ENCODE data around the gene CACNB4. TPM values are rescaled to one million over a fixed set of nuclear protein-coding genes. Genes with fewer than 3 reads are reported as not detected.

Gene CACNB4
- total RNA-seq, 1 experiment from 2014 or later: not detected

GRCh38 chr2:152078023-152078422 is 20.8 kb downstream of the CACNB4 start:
- no peak overlapping the region for H2AFZ ChIP-seq (ENCODE audit: low read length)
- CTCF ChIA-PET: no interaction called here

GRCh38 chr2:152075461-152076050 is 23.3 kb downstream of the CACNB4 start:
- H3K9me2 ChIP-seq (replicated peaks; ENCODE audit: low read length): no peaks in the 10 kb centered on the region
- H3K4me2 ChIP-seq (ENCODE audit: low read length): no peak overlapping the region
- TF ChIP-seq EZH2 (IDR thresholded peaks at IDR 0.05; ENCODE audit: low read length, unreplicated experiment) (no peak), EZH2phosphoT487 (IDR thresholded peaks at IDR 0.05; ENCODE audit: borderline replicate concordance, low read length) (no peak), CTCF (conservative IDR thresholded peaks at IDR 0.05; ENCODE audit: low read depth, low read length) (no peak)
- DNase-seq: no peak
- no peaks in the 10 kb centered on the region for H3K4me1 ChIP-seq (ENCODE audit: insufficient read depth, low read length)
- ATAC-seq: no peak
- H3K9ac ChIP-seq (ENCODE audit: low read length): no peak overlapping the region
- no peak overlapping the region for H3K4me3 ChIP-seq (ENCODE audit: low read length)
- H2AFZ ChIP-seq (ENCODE audit: low read length): no peak overlapping the region
- H3K9me3 ChIP-seq (ENCODE audit: low read length): no peaks in the 10 kb centered on the region
- ChIA-PET POLR2A (ENCODE audit: unreplicated experiment) (no interaction called here), CTCF (no interaction called here)
- H3K79me2 ChIP-seq (ENCODE audit: low read length): no peaks in the 10 kb centered on the region
- no peak overlapping the region for H3K27ac ChIP-seq (ENCODE audit: low read length)
- BruUV-seq (replicated peaks): no TSS peak
- intact Hi-C loops (cut with micrococcal nuclease): no loop called here
- no peaks in the 10 kb centered on the region for H3F3A ChIP-seq (ENCODE audit: low read length, unreplicated experiment)
- no peaks in the 10 kb centered on the region for H4K20me1 ChIP-seq (ENCODE audit: low read length)
- no peaks in the 10 kb centered on the region for H3K36me3 ChIP-seq (ENCODE audit: low read depth, low read length)
- H3K27me3 ChIP-seq (ENCODE audit: low read length): no peaks in the 10 kb centered on the region

More at GRCh38 chr2:152078023-152078422, 20.8 kb downstream of the CACNB4 start:
- no TSS peak for BruUV-seq (replicated peaks)
- POLR2A ChIA-PET (ENCODE audit: unreplicated experiment): no interaction called here
- Histone ChIP-seq H3K36me3 (ENCODE audit: low read depth, low read length) (no peaks in the 10 kb centered on the region), H3K9ac (ENCODE audit: low read length) (no peak overlapping the region), H3K4me1 (ENCODE audit: insufficient read depth, low read length) (no peaks in the 10 kb centered on the region), H3F3A (ENCODE audit: low read length, unreplicated experiment) (no peaks in the 10 kb centered on the region), H3K9me2 (replicated peaks; ENCODE audit: low read length) (no peaks in the 10 kb centered on the region), H3K27me3 (ENCODE audit: low read length) (no peaks in the 10 kb centered on the region), H4K20me1 (ENCODE audit: low read length) (no peaks in the 10 kb centered on the region), H3K27ac (ENCODE audit: low read length) (no peak overlapping the region), H3K79me2 (ENCODE audit: low read length) (no peaks in the 10 kb centered on the region), H3K4me2 (ENCODE audit: low read length) (no peak overlapping the region), H3K4me3 (ENCODE audit: low read length) (no peak overlapping the region), H3K9me3 (ENCODE audit: low read length) (no peaks in the 10 kb centered on the region)
- intact Hi-C loops (cut with micrococcal nuclease): no loop called here
- ATAC-seq (no peak), DNase-seq (no peak)
- no peak for TF ChIP-seq EZH2 (IDR thresholded peaks at IDR 0.05; ENCODE audit: low read length, unreplicated experiment)
- TF ChIP-seq EZH2phosphoT487 (IDR thresholded peaks at IDR 0.05; ENCODE audit: borderline replicate concordance, low read length): no peak
- no peak for TF ChIP-seq CTCF (conservative IDR thresholded peaks at IDR 0.05; ENCODE audit: low read depth, low read length)

- POLR2A ChIA-PET (ENCODE audit: unreplicated experiment): no interaction called here
- Histone ChIP-seq H3K4me2 (ENCODE audit: low read length) (no peak overlapping the region), H4K20me1 (ENCODE audit: low read length) (no peaks in the 10 kb centered on the region), H3K4me1 (ENCODE audit: insufficient read depth, low read length) (no peaks in the 10 kb centered on the region), H3K79me2 (ENCODE audit: low read length) (no peaks in the 10 kb centered on the region), H3K4me3 (ENCODE audit: low read length) (no peak overlapping the region), H3K27me3 (ENCODE audit: low read length) (peaks cover 3% of the 10 kb centered on the region; the same call in 1 of the 2 replicates), H2AFZ (ENCODE audit: low read length) (no peak overlapping the region), H3F3A (ENCODE audit: low read length, unreplicated experiment) (no peaks in the 10 kb centered on the region), H3K9me3 (ENCODE audit: low read length) (no peaks in the 10 kb centered on the region), H3K36me3 (ENCODE audit: low read depth, low read length) (no peaks in the 10 kb centered on the region), H3K9ac (ENCODE audit: low read length) (no peak overlapping the region), H3K27ac (ENCODE audit: low read length) (no peak overlapping the region), H3K9me2 (replicated peaks; ENCODE audit: low read length) (no peaks in the 10 kb centered on the region)
- intact Hi-C loops (cut with micrococcal nuclease): no loop called here
- TF ChIP-seq EZH2 (IDR thresholded peaks at IDR 0.05; ENCODE audit: low read length, unreplicated experiment) (no peak), EZH2phosphoT487 (IDR thresholded peaks at IDR 0.05; ENCODE audit: borderline replicate concordance, low read length) (no peak), CTCF (conservative IDR thresholded peaks at IDR 0.05; ENCODE audit: low read depth, low read length) (no peak)
- ATAC-seq (no peak), DNase-seq (no peak)
- BruUV-seq (replicated peaks): no TSS peak
- CTCF ChIA-PET: no interaction called here
These were observed 26.8 kb downstream of the CACNB4 start for GRCh38 chr2:152072011-152072410.

All from PC-3 (cell line).